Endothelial cell of umbilical vein (primary cell): Measurements from ENCODE around the gene PRRC2A. TPM values are rescaled to one million over a fixed set of nuclear protein-coding genes. Genes with fewer than 3 reads are reported as not detected.

Source experiments
- BruUV-seq: library from RNA; stranded (reverse); fragments of 400-500 nt; replicated peaks from 2 replicates; lab custom pipeline; 2021; lab: Mats Ljungman, UMichigan
- CTCF ChIA-PET: fragments of 300-600, 350-600 bp; sonication (Branson Sonifier 250); formaldehyde crosslinking; loops from one replicate; lab custom pipeline; 2021; ENCODE audit warnings: antibody characterized with exemption, inconsistent platforms; lab: Charles Lee
- POLR2A ChIA-PET: fragments of 300-600, 350-600 bp; sonication (Branson Sonifier 250); formaldehyde crosslinking; loops from one replicate; lab custom pipeline; 2021; ENCODE audit warnings: antibody characterized with exemption, inconsistent platforms; lab: Charles Lee
- DNase-seq: peaks from one replicate; pipeline ENCODE4 v3.0.0-alpha.2; 2011; ENCODE audit warnings: low read depth, low spot score
- FAIRE-seq: peaks from 2 replicates; lab custom pipeline; 2011; peaks lifted over from hg19 to GRCh38; lab: Jason Lieb, UNC
- H2AFZ ChIP-seq: 2 replicates; pipeline ENCODE4 v1.6.0; 2012; ENCODE audit warnings: low read depth, low read length, control low read depth, inconsistent platforms
- H3K27ac ChIP-seq: 2 replicates; pipeline ENCODE4 v1.5.1; 2011; ENCODE audit warnings: low read depth, mild to moderate bottlenecking, control low read depth, low read length, moderate library complexity; ENCODE audit not compliant: insufficient read depth
- H3K27me3 ChIP-seq, 2 experiments: 2 replicates each; pipeline versions ENCODE4 v1.6.0 to v1.6.1; 2011; ENCODE audit warnings: low read length in 2 of 2, mixed read lengths in 1 of 2; ENCODE audit not compliant: control insufficient read depth in 2 of 2, insufficient read depth in 2 of 2
- H3K36me3 ChIP-seq, 2 experiments: 2 replicates in 1 of 2; 3 replicates in 1 of 2; pipeline ENCODE4 v1.5.1; 2011; ENCODE audit warnings: low read length in 2 of 2, mild to moderate bottlenecking in 1 of 2, moderate library complexity in 1 of 2; ENCODE audit not compliant: control insufficient read depth in 2 of 2, insufficient read depth in 2 of 2; ENCODE audit errors: extremely low read depth in 1 of 2
- H3K4me1 ChIP-seq: 3 replicates; pipeline ENCODE4 v1.5.1; 2011; ENCODE audit warnings: mild to moderate bottlenecking, low read length; ENCODE audit not compliant: control insufficient read depth, insufficient read depth; ENCODE audit errors: extremely low read depth
- H3K4me2 ChIP-seq: 2 replicates; pipeline ENCODE4 v1.6.1; 2011; ENCODE audit warnings: low read length, control low read depth, mixed read lengths; ENCODE audit not compliant: insufficient read depth
- H3K4me3 ChIP-seq, 3 experiments: fragments of 200-600 bp in 1 of 3; sonication (generic), shearing (Covaris generic) in 1 of 3; replicated peaks in 1 of 3; 2 replicates each; pipeline ENCODE4 v1.5.1; 2011 to 2016; ENCODE audit warnings: control low read depth in 3 of 3, low read length in 3 of 3, mild to moderate bottlenecking in 2 of 3, inconsistent platforms in 1 of 3, low read depth in 1 of 3, moderate library complexity in 1 of 3; ENCODE audit not compliant: insufficient read depth in 1 of 3
- H3K79me2 ChIP-seq: 2 replicates; pipeline ENCODE4 v1.6.0; 2012; ENCODE audit warnings: low read length, inconsistent platforms; ENCODE audit not compliant: control insufficient read depth, insufficient read depth
- H3K9ac ChIP-seq: replicated peaks from 2 replicates; pipeline ENCODE3; 2011; ENCODE audit warnings: low read length, control low read depth; ENCODE audit not compliant: insufficient read depth; ENCODE audit errors: extremely low read depth
- H3K9me1 ChIP-seq: replicated peaks from 3 replicates; pipeline ENCODE4 v1.6.0; 2011; ENCODE audit warnings: mild to moderate bottlenecking, low read length; ENCODE audit not compliant: control insufficient read depth, insufficient read depth; ENCODE audit errors: extremely low read depth
- H3K9me3 ChIP-seq: replicated peaks from 2 replicates; pipeline ENCODE4 v1.5.1; 2012; ENCODE audit warnings: low read length, inconsistent platforms; ENCODE audit not compliant: control insufficient read depth, insufficient read depth
- H4K20me1 ChIP-seq: replicated peaks from 2 replicates; pipeline ENCODE3; 2011; ENCODE audit warnings: mild to moderate bottlenecking, low read length; ENCODE audit not compliant: control insufficient read depth, insufficient read depth; ENCODE audit errors: extremely low read depth
- CTCF ChIP-seq, 2 donors: IDR thresholded peaks; 1 replicate in 1 of 2; 2 replicates in 1 of 2; pipeline ENCODE4 v1.5.1; 2011; ENCODE audit warnings: low read length in 2 of 2, mild to moderate bottlenecking in 2 of 2, moderate library complexity in 2 of 2, control low read depth in 1 of 2, inconsistent platforms in 1 of 2, low read depth in 1 of 2; ENCODE audit not compliant: insufficient read depth in 1 of 2; ENCODE audit errors: extremely low read depth in 1 of 2
- EZH2 ChIP-seq: IDR thresholded peaks from 2 replicates; pipeline ENCODE4 v1.6.1; 2012; ENCODE audit warnings: borderline replicate concordance, low read depth, mild to moderate bottlenecking, moderate library complexity, low read length, inconsistent platforms; ENCODE audit not compliant: severe bottlenecking
- FOS ChIP-seq: IDR thresholded peaks from 2 replicates; pipeline ENCODE4 v1.6.1; 2011; ENCODE audit warnings: mild to moderate bottlenecking, low read length, moderate library complexity, borderline replicate concordance; ENCODE audit not compliant: insufficient read depth
- GATA2 ChIP-seq: IDR thresholded peaks from 2 replicates; pipeline ENCODE4 v1.7.0; 2011; ENCODE audit warnings: low read depth, mild to moderate bottlenecking, moderate library complexity, mixed read lengths, low read length; ENCODE audit not compliant: insufficient read length, insufficient read depth
- JUN ChIP-seq: IDR thresholded peaks from 2 replicates; pipeline ENCODE4 v1.6.1; 2011; ENCODE audit warnings: borderline replicate concordance, low read depth; ENCODE audit not compliant: insufficient read length, insufficient read depth
- MAX ChIP-seq: IDR thresholded peaks from 2 replicates; pipeline ENCODE4 v1.6.1; 2011; ENCODE audit not compliant: insufficient read depth, insufficient read length
- MYC ChIP-seq: IDR thresholded peaks from one replicate; pipeline ENCODE4 v1.6.1; 2011; ENCODE audit warnings: mild to moderate bottlenecking, low read depth, low read length
- POLR2A ChIP-seq: IDR thresholded peaks from 2 replicates; pipeline ENCODE4 v1.6.1; 2012; ENCODE audit warnings: low read depth, mild to moderate bottlenecking, control low read depth, low read length
- POLR2AphosphoS5 ChIP-seq: IDR thresholded peaks from 2 replicates; pipeline ENCODE4 v1.6.1; 2012; ENCODE audit warnings: low read depth, mild to moderate bottlenecking, control low read depth, low read length, moderate library complexity; ENCODE audit not compliant: insufficient read depth
- dilution Hi-C: fragments of 300-500 bp; cut with MboI; formaldehyde crosslinking; loops from one replicate; pipeline ENCODE4 v1.15.0; 2019; ENCODE audit warnings: low sequenced_read_pairs; ENCODE audit not compliant: extremely low pct_ligation_motif_present
- intact Hi-C: fragments of 100-400 bp; cut with micrococcal nuclease; formaldehyde crosslinking; loops from one replicate; pipeline ENCODE4 v1.10.0; 2022
- polyA plus RNA-seq, 4 experiments: library from polyadenylated mRNA; depleted of rRNA in 3 of 4; stranded (reverse) in 3 of 4; unstranded in 1 of 4; fragments of >200 nt; gene quantifications; 2 replicates each; pipeline versions ENCODE4 v1.2.1 to v1.2.3, GENCODE V29; 2011 to 2012; ENCODE audit warnings: missing spikeins in 1 of 4
- total RNA-seq: library from RNA; stranded (reverse); gene quantifications from 2 replicates; pipeline ENCODE4 v1.2.3, GENCODE V29; 2021

PRRC2A gene
- total and polyA plus RNA-seq, 2 donors (not counting 3 experiments of a cell fraction or from before 2014, with no cell fraction given), result 88.4 to 229 TPM

- Histone ChIP-seq H4K20me1 (no peaks in the 10 kb centered on the region), H3K4me1 (peaks cover 9% of the 10 kb centered on the region), H3K27me3 (no peaks in the 10 kb centered on the region), H3K9me1 (no peaks in the 10 kb centered on the region), H3K4me3 (no peak within 1 kb of the TSS), H2AFZ (no peak within 1 kb of the TSS), H3K79me2 (peaks cover 26% of the 10 kb centered on the region), H3K9ac (no peak within 1 kb of the TSS), H3K4me2 (no peak within 1 kb of the TSS), H3K27ac (no peak within 1 kb of the TSS), H3K36me3 (peaks cover 29 to 47% of the 10 kb centered on the region in 2 experiments), H3K9me3 (no peaks in the 10 kb centered on the region)
- POLR2A ChIA-PET, result no interaction called here
- intact Hi-C loops, result loop anchor here (5.0 to 10.0 kb wide), 2 partner anchors 163 to 525 kb away; partner anchors contain the start of genes GPSM3 and PBX2
- no TSS peak for BruUV-seq
- FAIRE-seq (no peak), DNase-seq (no peak)
- CTCF ChIA-PET, result interaction anchor here (0.6 to 1.9 kb wide), 2 partner anchors 67 to 160 kb away, joined by 3 to 8 read pairs; no protein-coding TSS in a partner anchor
- dilution Hi-C loops, result no loop called here
- TF ChIP-seq JUN, result no peak
- TF ChIP-seq POLR2AphosphoS5, result no peak
- TF ChIP-seq MAX, result no peak
- TF ChIP-seq POLR2A, result no peak
- TF ChIP-seq CTCF (IDR thresholded peaks at IDR 0.05; ENCODE audit: extremely low read depth in 1 of 2, insufficient read depth in 1 of 2, low read depth in 1 of 2, low read length in 2 of 2), result no peak
- TF ChIP-seq EZH2, result no peak
- no peak for TF ChIP-seq MYC
- TF ChIP-seq FOS, result no peak
- TF ChIP-seq GATA2, result no peak
These were observed 49.2 kb downstream of the PRRC2A start, which contains the start of gene LY6G5B for GRCh38 chr6:31669676-31670075. LY6G5B (plus strand) TSS chr6:31669976; CDS start chr6:31670951, 975 bp downstream.
